GM12878 (cell line): ENCODE measurements around the gene CD52. TPM values are rescaled to one million over a fixed set of nuclear protein-coding genes. Genes with fewer than 3 reads are reported as not detected.

Experiments used
- ATAC-seq: fragments of 200-7000 bp; cut with Tn5 transposase; 3 replicates; pipeline ENCODE4 v1.9.1; 2020; ENCODE audit warnings: mild to moderate bottlenecking, moderate library complexity
- BruUV-seq: library from RNA; stranded (reverse); fragments of 400-500 nt; replicated peaks from 2 replicates; lab custom pipeline; 2021; lab: Mats Ljungman, UMichigan
- CTCF ChIA-PET: fragments of 300-600 bp; sonication (Branson Sonifier 250); formaldehyde crosslinking; extraction: SDS; loops from one replicate; lab custom pipeline; 2021; ENCODE audit warnings: inconsistent platforms; lab: Yijun Ruan, JAX
- POLR2A ChIA-PET: fragments of 350-600 bp; formaldehyde crosslinking; extraction: SDS; loops from one replicate; lab custom pipeline; 2021; ENCODE audit warnings: inconsistent platforms; lab: Charles Lee
- RAD21 ChIA-PET: fragments of 300-600 bp; sonication (Branson Sonifier 250); formaldehyde crosslinking; loops from one replicate; lab custom pipeline; 2023; ENCODE audit warnings: antibody characterized with exemption; ENCODE audit not compliant: unreplicated experiment; lab: Charles Lee
- SMC1A ChIA-PET: fragments of 300-600 bp; sonication (Branson Sonifier 250); formaldehyde crosslinking; loops from one replicate; lab custom pipeline; 2023; ENCODE audit not compliant: unreplicated experiment, uncharacterized antibody; lab: Charles Lee
- DNase-seq: peaks from one replicate; pipeline ENCODE4 v3.0.0-alpha.2; 2011; ENCODE audit warnings: low read depth, low spot score
- FAIRE-seq: peaks from 3 replicates; lab custom pipeline; 2011; peaks lifted over from hg19 to GRCh38; lab: Jason Lieb, UNC
- H2AFZ ChIP-seq: 2 replicates; pipeline ENCODE4 v1.6.0; 2011; ENCODE audit warnings: low read depth, low read length, control low read depth; ENCODE audit not compliant: control insufficient read depth
- H3K27ac ChIP-seq: 2 replicates; pipeline ENCODE4 v1.5.1; 2011; ENCODE audit warnings: control low read depth; ENCODE audit not compliant: control insufficient read depth, insufficient read depth
- H3K27me3 ChIP-seq, 2 experiments: replicated peaks in 1 of 2; 2 replicates each; pipeline versions ENCODE4 v1.6.0 to v1.6.1; 2011; ENCODE audit warnings: low read length in 1 of 2; ENCODE audit not compliant: control insufficient read depth in 2 of 2, insufficient read depth in 2 of 2
- H3K36me3 ChIP-seq, 2 experiments: 2 replicates each; pipeline ENCODE4 v1.5.1; 2011; ENCODE audit warnings: low read length in 1 of 2; ENCODE audit not compliant: control insufficient read depth in 2 of 2, insufficient read depth in 2 of 2
- H3K4me1 ChIP-seq: 2 replicates; pipeline ENCODE4 v1.6.1; 2011; ENCODE audit warnings: mild to moderate bottlenecking, low read length, moderate library complexity, mixed read lengths; ENCODE audit not compliant: control insufficient read depth, insufficient read depth
- H3K4me2 ChIP-seq: 2 replicates; pipeline ENCODE4 v1.6.0; 2011; ENCODE audit warnings: control low read depth; ENCODE audit not compliant: control insufficient read depth, insufficient read depth
- H3K4me3 ChIP-seq: fragments of 200-600 bp; sonication (generic); 2 replicates; pipeline ENCODE4 v1.5.1; 2016
- H3K79me2 ChIP-seq: 2 replicates; pipeline ENCODE4 v1.6.0; 2011; ENCODE audit warnings: low read length; ENCODE audit not compliant: control insufficient read depth, insufficient read depth
- H3K9ac ChIP-seq: 2 replicates; pipeline ENCODE4 v1.8.0; 2011; ENCODE audit warnings: low read length, control low read depth, mixed read lengths; ENCODE audit not compliant: control insufficient read depth, insufficient read depth
- H3K9me3 ChIP-seq: replicated peaks from 3 replicates; pipeline ENCODE4 v1.5.1; 2011; ENCODE audit warnings: mild to moderate bottlenecking, low read length; ENCODE audit not compliant: control insufficient read depth, insufficient read depth
- H4K20me1 ChIP-seq: 2 replicates; pipeline ENCODE4 v1.6.0; 2011; ENCODE audit not compliant: control insufficient read depth, insufficient read depth
- CEBPZ ChIP-seq: fragments of 150-350 bp; IDR thresholded peaks from 2 replicates; pipeline ENCODE4 v1.6.1; 2016; ENCODE audit warnings: low read depth, low read length
- GABPA ChIP-seq: IDR thresholded peaks from 2 replicates; pipeline ENCODE4 v1.6.1; 2014; ENCODE audit warnings: antibody characterized with exemption, low read depth, mild to moderate bottlenecking, inconsistent platforms
- MTA2 ChIP-seq: fragments of 450-650 bp; IDR thresholded peaks from 2 replicates; pipeline ENCODE4 v1.6.1; 2016; ENCODE audit warnings: low read depth, mild to moderate bottlenecking, moderate library complexity
- NFIC ChIP-seq: IDR thresholded peaks from 2 replicates; pipeline ENCODE4 v1.6.1; 2012; ENCODE audit warnings: low read depth, mild to moderate bottlenecking, inconsistent platforms, low read length, moderate library complexity
- NFYA ChIP-seq: IDR thresholded peaks from 2 replicates; pipeline ENCODE4 v1.6.1; 2011; ENCODE audit warnings: low read depth, mild to moderate bottlenecking, low read length, improper control_type of control experiment, borderline replicate concordance
- SIX5 ChIP-seq: IDR thresholded peaks from 2 replicates; pipeline ENCODE4 v1.6.1; 2011; ENCODE audit warnings: mild to moderate bottlenecking, low read depth, low read length, moderate library complexity; ENCODE audit not compliant: severe bottlenecking
- SMAD5 ChIP-seq: IDR thresholded peaks from 2 replicates; pipeline ENCODE4 v1.6.1; 2016; ENCODE audit warnings: antibody characterized with exemption, low read depth
- SMC3 ChIP-seq: IDR thresholded peaks from 2 replicates; pipeline ENCODE4 v1.6.1; 2011; ENCODE audit warnings: low read length, improper control_type of control experiment, borderline replicate concordance
- STAT3 ChIP-seq: IDR thresholded peaks from 2 replicates; pipeline ENCODE4 v1.6.1; 2011; ENCODE audit warnings: low read depth, low read length, improper control_type of control experiment
- TAF1 ChIP-seq: IDR thresholded peaks from 2 replicates; pipeline ENCODE4 v1.6.1; 2011; ENCODE audit warnings: mild to moderate bottlenecking, low read depth, low read length, borderline replicate concordance
- TBL1XR1 ChIP-seq: IDR thresholded peaks from 2 replicates; pipeline ENCODE4 v1.6.1; 2012; ENCODE audit warnings: low read depth, low read length, improper control_type of control experiment
- YBX1 ChIP-seq: fragments of 450-650 bp; IDR thresholded peaks from 2 replicates; pipeline ENCODE4 v1.6.1; 2016; ENCODE audit warnings: antibody characterized with exemption
- ZBED1 ChIP-seq: IDR thresholded peaks from 2 replicates; pipeline ENCODE4 v1.6.1; 2016; ENCODE audit warnings: borderline replicate concordance
- ZBTB4 ChIP-seq: fragments of 450-650 bp; formaldehyde crosslinking; IDR thresholded peaks from 2 replicates; pipeline ENCODE4 v1.4.0; 2022; ENCODE audit warnings: mild to moderate bottlenecking, moderate library complexity
- WGBS: methylation state at CpG from one replicate; pipeline ENCODE4 v1.1.6; 2016; ENCODE audit warnings: low lambda C conversion rate; ENCODE audit not compliant: insufficient replicate concordance, insufficient coverage; ENCODE audit errors: missing lambda C conversion rate; 5-methylcytosine and 5-hydroxymethylcytosine counted together
- in situ Hi-C: fragments of 300-500 bp; cut with MboI; formaldehyde crosslinking; loops from 9 replicates; pipeline ENCODE4 v1.14.3; 2018; ENCODE audit warnings: mixed read lengths
- intact Hi-C: fragments of 100-400 bp; cut with micrococcal nuclease; formaldehyde crosslinking; loops from one replicate; pipeline ENCODE4 v1.14.2; 2022; ENCODE audit not compliant: unreplicated experiment
- polyA plus RNA-seq, 11 experiments: library from polyadenylated mRNA; depleted of rRNA in 4 of 11; unstranded in 6 of 11; stranded (reverse) in 5 of 11; fragments of >200 nt; fragmentation: Nextera tagmentation in 4 of 11; fragmentation: Illumina TruSeq in 1 of 11; extraction: Ambion mirVana in 4 of 11; extraction: Trizol in 1 of 11; gene quantifications; 1 replicate in 1 of 11; 2 replicates in 10 of 11; pipeline versions ENCODE4 v1.2.1 to v1.2.3, GENCODE V29; 2011 to 2016; ENCODE audit warnings: inconsistent platforms in 2 of 11, missing spikeins in 2 of 11, low read depth in 1 of 11
- total RNA-seq, 4 experiments: library from RNA; depleted of rRNA in 3 of 4; stranded (reverse); fragments of >200 nt in 3 of 4; fragmentation: Illumina TruSeq in 1 of 4; extraction: Trizol in 1 of 4; gene quantifications; 2 replicates each; pipeline versions ENCODE4 v1.2.1 to v1.2.3, GENCODE V29; 2013 to 2021
- TF ChIP-seq, protein P1 (sequence below): IDR thresholded peaks from 2 replicates; pipeline ENCODE4 v1.6.1; 2011; ENCODE audit warnings: low read depth, mild to moderate bottlenecking, low read length, moderate library complexity, borderline replicate concordance; ENCODE audit errors: extremely low read depth
- TF ChIP-seq, protein P2 (sequence below): IDR thresholded peaks from 2 replicates; pipeline ENCODE4 v1.6.1; 2011; ENCODE audit warnings: low read depth, low read length, improper control_type of control experiment, borderline replicate concordance

CD52 gene
- total and polyA plus RNA-seq, 10 of the 15 experiments (the other 5 are each of a cell fraction or from before 2014, with no cell fraction given): 237 to 2,736 (median 532) TPM

- no peaks in the 10 kb centered on the region for H3K9me3 ChIP-seq
- WGBS: 86% methylated on average over 11 of the region's 12 CpGs
- in situ Hi-C loops: no loop called here
- ATAC-seq (no peak), FAIRE-seq (no peak), DNase-seq (no peak)
- H2AFZ ChIP-seq: no peak overlapping the region
- H3K4me1 ChIP-seq: no peaks in the 10 kb centered on the region
- SMC1A ChIA-PET: interaction anchor here (1.4 kb wide), 1 partner anchor 9 kb away, joined by 5 read pairs; no protein-coding TSS in a partner anchor
- H3K79me2 ChIP-seq: no peaks in the 10 kb centered on the region
- no peaks in the 10 kb centered on the region for H3K27me3 ChIP-seq
- no peaks in the 10 kb centered on the region; a peak in 1 of 4 replicates for H3K36me3 ChIP-seq
- no peaks in the 10 kb centered on the region for H4K20me1 ChIP-seq
- RAD21 ChIA-PET: interaction anchor here (0.8 kb wide), 1 partner anchor 18 kb away, joined by 3 read pairs; no protein-coding TSS in a partner anchor
- intact Hi-C loops: no loop called here
- H3K27ac ChIP-seq: no peak overlapping the region
- H3K9ac ChIP-seq: no peak overlapping the region
- CTCF ChIA-PET: interaction anchor here (1.0 to 1.7 kb wide), 2 partner anchors 9 to 11 kb away, joined by 3 to 5 read pairs; no protein-coding TSS in a partner anchor
- H3K4me2 ChIP-seq: no peak overlapping the region
- POLR2A ChIA-PET: interaction anchor here (0.7 to 1.0 kb wide), 2 partner anchors 8 to 19 kb away, joined by 3 read pairs; no protein-coding TSS in a partner anchor
- no peak overlapping the region for H3K4me3 ChIP-seq
- no TSS peak for BruUV-seq
- TF ChIP-seq SMAD5 (no peak), GABPA (no peak), NFIC (no peak), ZBTB4 (CRISPR knock-in tag) (no peak), NFYA (no peak), SMC3 (no peak), YBX1 (no peak), STAT3 (no peak), TAF1 (no peak), TBL1XR1 (no peak), ZBED1 (no peak), MTA2 (no peak), SIX5 (no peak), CEBPZ (no peak)
- TF ChIP-seq, protein P1, sequence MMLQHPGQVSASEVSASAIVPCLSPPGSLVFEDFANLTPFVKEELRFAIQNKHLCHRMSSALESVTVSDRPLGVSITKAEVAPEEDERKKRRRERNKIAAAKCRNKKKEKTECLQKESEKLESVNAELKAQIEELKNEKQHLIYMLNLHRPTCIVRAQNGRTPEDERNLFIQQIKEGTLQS: no peak
- TF ChIP-seq, protein P2, sequence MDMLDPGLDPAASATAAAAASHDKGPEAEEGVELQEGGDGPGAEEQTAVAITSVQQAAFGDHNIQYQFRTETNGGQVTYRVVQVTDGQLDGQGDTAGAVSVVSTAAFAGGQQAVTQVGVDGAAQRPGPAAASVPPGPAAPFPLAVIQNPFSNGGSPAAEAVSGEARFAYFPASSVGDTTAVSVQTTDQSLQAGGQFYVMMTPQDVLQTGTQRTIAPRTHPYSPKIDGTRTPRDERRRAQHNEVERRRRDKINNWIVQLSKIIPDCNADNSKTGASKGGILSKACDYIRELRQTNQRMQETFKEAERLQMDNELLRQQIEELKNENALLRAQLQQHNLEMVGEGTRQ: no peak
These were observed 20.5 kb upstream of the CD52 start for GRCh38 chr1:26297057-26297790.
